ENCODE results near the gene HMGXB3.

GRCh38 chr5:150066436-150066835 is 65.9 kb downstream of the HMGXB3 start:
- TF ChIP-seq SIN3A (IDR thresholded peaks at IDR 0.05; ENCODE audit: borderline replicate concordance, insufficient read depth, low read length) (no peak), POLR2AphosphoS5 (IDR thresholded peaks at IDR 0.05; ENCODE audit: low read depth, low read length) (no peak), TAF1 (IDR thresholded peaks at IDR 0.05; ENCODE audit: borderline replicate concordance, insufficient read depth, low read length) (no peak), FOXP2 (optimal IDR thresholded peaks at IDR 0.05; ENCODE audit: borderline replicate concordance, extremely low read depth, extremely low read length, insufficient read depth) (no peak)
- TF ChIP-seq, protein P1, sequence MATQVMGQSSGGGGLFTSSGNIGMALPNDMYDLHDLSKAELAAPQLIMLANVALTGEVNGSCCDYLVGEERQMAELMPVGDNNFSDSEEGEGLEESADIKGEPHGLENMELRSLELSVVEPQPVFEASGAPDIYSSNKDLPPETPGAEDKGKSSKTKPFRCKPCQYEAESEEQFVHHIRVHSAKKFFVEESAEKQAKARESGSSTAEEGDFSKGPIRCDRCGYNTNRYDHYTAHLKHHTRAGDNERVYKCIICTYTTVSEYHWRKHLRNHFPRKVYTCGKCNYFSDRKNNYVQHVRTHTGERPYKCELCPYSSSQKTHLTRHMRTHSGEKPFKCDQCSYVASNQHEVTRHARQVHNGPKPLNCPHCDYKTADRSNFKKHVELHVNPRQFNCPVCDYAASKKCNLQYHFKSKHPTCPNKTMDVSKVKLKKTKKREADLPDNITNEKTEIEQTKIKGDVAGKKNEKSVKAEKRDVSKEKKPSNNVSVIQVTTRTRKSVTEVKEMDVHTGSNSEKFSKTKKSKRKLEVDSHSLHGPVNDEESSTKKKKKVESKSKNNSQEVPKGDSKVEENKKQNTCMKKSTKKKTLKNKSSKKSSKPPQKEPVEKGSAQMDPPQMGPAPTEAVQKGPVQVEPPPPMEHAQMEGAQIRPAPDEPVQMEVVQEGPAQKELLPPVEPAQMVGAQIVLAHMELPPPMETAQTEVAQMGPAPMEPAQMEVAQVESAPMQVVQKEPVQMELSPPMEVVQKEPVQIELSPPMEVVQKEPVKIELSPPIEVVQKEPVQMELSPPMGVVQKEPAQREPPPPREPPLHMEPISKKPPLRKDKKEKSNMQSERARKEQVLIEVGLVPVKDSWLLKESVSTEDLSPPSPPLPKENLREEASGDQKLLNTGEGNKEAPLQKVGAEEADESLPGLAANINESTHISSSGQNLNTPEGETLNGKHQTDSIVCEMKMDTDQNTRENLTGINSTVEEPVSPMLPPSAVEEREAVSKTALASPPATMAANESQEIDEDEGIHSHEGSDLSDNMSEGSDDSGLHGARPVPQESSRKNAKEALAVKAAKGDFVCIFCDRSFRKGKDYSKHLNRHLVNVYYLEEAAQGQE (IDR thresholded peaks at IDR 0.05; ENCODE audit: insufficient read depth in 1 of 2, low read depth in 2 of 2, low read length in 2 of 2): no peak

Measured in PFSK-1 (cell line).